ENCODE measurements around the gene SANBR. TPM values are rescaled to one million over a fixed set of nuclear protein-coding genes. Genes with fewer than 3 reads are reported as not detected.

SANBR gene
- total and polyA plus RNA-seq, 2 donors: 5.8 to 6.0 TPM

DNA sequence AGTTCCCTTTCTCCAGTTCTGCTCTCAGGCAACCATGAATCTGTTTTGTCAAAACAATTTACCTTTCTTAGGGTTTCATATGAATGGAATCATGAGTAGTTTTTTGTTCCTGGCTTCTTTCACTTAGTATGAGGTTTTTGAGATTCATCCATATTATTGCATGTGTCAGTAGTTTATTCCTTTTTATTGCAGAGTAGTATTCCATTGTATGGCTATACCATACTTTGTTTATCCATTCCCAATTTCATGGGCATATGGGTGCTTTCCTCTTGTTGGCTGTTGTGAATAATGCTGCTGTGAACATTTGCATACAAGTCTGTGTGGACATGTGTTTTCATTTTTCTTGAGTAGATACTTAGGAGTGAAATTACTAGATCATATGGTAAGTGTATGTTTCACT lies 46.0 kb downstream of the SANBR start:
- Histone ChIP-seq H3K9me3 (ENCODE audit: control insufficient read depth in 2 of 2, insufficient read depth in 1 of 2, low read length in 1 of 2) (peaks cover 0 to 1% of the 10 kb centered on the region in 2 donors), H3K27ac (ENCODE audit: low read depth in 1 of 2, low read length in 1 of 2) (no peak overlapping the region), H3K4me3 (ENCODE audit: low read length in 2 of 2) (no peak overlapping the region), H3K4me1 (ENCODE audit: control insufficient read depth in 2 of 2, insufficient read depth in 2 of 2, low read length in 2 of 2) (no peaks in the 10 kb centered on the region), H3K36me3 (ENCODE audit: control insufficient read depth in 2 of 2, insufficient read depth in 2 of 2, low read length in 1 of 2) (no peaks in the 10 kb centered on the region), H3K27me3 (ENCODE audit: control insufficient read depth in 2 of 2, insufficient read depth in 1 of 2, low read length in 1 of 2) (no peaks in the 10 kb centered on the region)
- no peak for DNase-seq (ENCODE audit: low read depth in 6 of 9, low spot score in 9 of 9)

DNA sequence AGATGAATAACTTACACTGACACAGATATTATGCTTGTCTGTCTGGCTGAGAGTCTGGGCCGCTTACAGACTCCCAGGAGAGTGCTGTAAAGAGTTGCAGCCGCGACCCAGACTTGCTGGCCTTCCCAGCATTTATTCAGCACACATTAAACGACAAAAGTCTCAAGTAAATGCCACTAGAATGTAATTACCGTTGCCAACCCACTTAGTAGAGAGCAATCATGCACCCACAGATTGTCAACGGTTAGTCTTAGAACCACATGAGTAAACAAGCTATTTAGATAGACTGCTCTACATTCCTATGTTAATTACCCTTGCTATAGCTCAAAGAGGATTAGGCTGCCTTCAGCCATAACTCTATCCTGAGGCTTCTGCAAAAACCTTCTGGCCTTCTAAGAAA lies 48.5 kb downstream of the SANBR start:
- H3K4me1 ChIP-seq (ENCODE audit: control insufficient read depth in 2 of 2, insufficient read depth in 2 of 2, low read length in 2 of 2): no peaks in the 10 kb centered on the region
- H3K27ac ChIP-seq (ENCODE audit: low read depth in 1 of 2, low read length in 1 of 2): no peak overlapping the region
- no peaks in the 10 kb centered on the region for H3K27me3 ChIP-seq (ENCODE audit: control insufficient read depth in 2 of 2, insufficient read depth in 1 of 2, low read length in 1 of 2)
- no peak overlapping the region for H3K4me3 ChIP-seq (ENCODE audit: low read length in 2 of 2)
- peaks cover 0 to 1% of the 10 kb centered on the region in 2 donors for H3K9me3 ChIP-seq (ENCODE audit: control insufficient read depth in 2 of 2, insufficient read depth in 1 of 2, low read length in 1 of 2)
- WGBS: 92% methylated on average over 6 of the region's 6 CpGs
- no peaks in the 10 kb centered on the region for H3K36me3 ChIP-seq (ENCODE audit: control insufficient read depth in 2 of 2, insufficient read depth in 2 of 2, low read length in 1 of 2)
- no peak for DNase-seq (ENCODE audit: low read depth in 6 of 9, low spot score in 9 of 9)

Other genes with a start within 250 kb of the SANBR start
- gene REL, start 184.3 kb upstream of the SANBR start, total RNA-seq: 10.6 TPM
- gene REL, start 184.3 kb upstream of the SANBR start, polyA plus RNA-seq: 3.1 TPM
- 16.9 TPM for gene PEX13, start 48.2 kb upstream of the SANBR start, total RNA-seq
- 18.8 TPM for gene PEX13, start 48.2 kb upstream of the SANBR start, polyA plus RNA-seq
- 10.4 TPM for gene PUS10, start 47.6 kb upstream of the SANBR start, total RNA-seq
- gene PUS10, start 47.6 kb upstream of the SANBR start, polyA plus RNA-seq: 6.2 TPM
- 29.8 TPM for gene C2orf74, start 96.3 kb downstream of the SANBR start, total RNA-seq
- gene C2orf74, start 96.3 kb downstream of the SANBR start, polyA plus RNA-seq: 51.6 TPM

All from thymus (tissue), 11 donors.